HL-60 (cell line): Measurements from ENCODE around the gene FLNB.

Experiments
- DNase-seq, 2 experiments: peaks; one replicate each; pipeline ENCODE4 v3.0.0-alpha.2; 2010 to 2020; ENCODE audit warnings: low read depth in 1 of 2, low spot score in 1 of 2
- H3K27ac ChIP-seq: fragments of 250-450 bp; sonication (Bioruptor Pico); replicated peaks from 2 replicates; pipeline ENCODE4 v1.5.1; 2020; ENCODE audit warnings: mild to moderate bottlenecking, moderate library complexity
- H3K27me3 ChIP-seq: fragments of 250-450 bp; sonication (Bioruptor Pico); 2 replicates; pipeline ENCODE4 v1.5.1; 2021; ENCODE audit warnings: mild to moderate bottlenecking, moderate library complexity; ENCODE audit not compliant: insufficient read depth, poor library complexity, severe bottlenecking
- H3K4me3 ChIP-seq: replicated peaks from 2 replicates; pipeline ENCODE4 v1.5.1; 2011; ENCODE audit warnings: mild to moderate bottlenecking, control low read depth, low read length; ENCODE audit not compliant: insufficient read depth
- CTCF ChIP-seq: IDR thresholded peaks from one replicate; pipeline ENCODE4 v1.5.1; 2011; ENCODE audit warnings: low read length, control low read depth, inconsistent platforms; ENCODE audit not compliant: insufficient read depth
- GABPA ChIP-seq: IDR thresholded peaks from 2 replicates; pipeline ENCODE4 v1.6.1; 2012; ENCODE audit warnings: low read depth
- POLR2AphosphoS5 ChIP-seq: IDR thresholded peaks from 2 replicates; pipeline ENCODE4 v1.6.1; 2012; ENCODE audit warnings: low read depth
- REST ChIP-seq: IDR thresholded peaks from 2 replicates; pipeline ENCODE4 v1.6.1; 2012; ENCODE audit warnings: low read depth; ENCODE audit not compliant: insufficient replicate concordance
- SPI1 ChIP-seq: IDR thresholded peaks from 2 replicates; pipeline ENCODE4 v1.6.1; 2012; ENCODE audit warnings: low read depth, mild to moderate bottlenecking, borderline replicate concordance

Gene FLNB

GRCh38 chr3:58035524-58036255, 27.5 kb downstream of the FLNB start:
- Histone ChIP-seq H3K4me3 (no peak overlapping the region), H3K27ac (no peak overlapping the region), H3K27me3 (no peaks in the 10 kb centered on the region)
- TF ChIP-seq CTCF = no peak
- TF ChIP-seq SPI1 = no peak
- TF ChIP-seq GABPA = no peak
- no peak for TF ChIP-seq POLR2AphosphoS5
- no peak for TF ChIP-seq REST
- no peak for DNase-seq

- TF ChIP-seq POLR2AphosphoS5 (no peak), GABPA (no peak), REST (no peak), SPI1 (no peak), CTCF (no peak)
- no peak for DNase-seq
- H3K4me3 ChIP-seq = no peak overlapping the region
- H3K27me3 ChIP-seq = no peaks in the 10 kb centered on the region
- H3K27ac ChIP-seq = no peak overlapping the region
Observed at GRCh38 chr3:58036293-58037032, 28.2 kb downstream of the FLNB start.

- no peak for DNase-seq
- TF ChIP-seq CTCF = no peak
- no peak for TF ChIP-seq SPI1
- TF ChIP-seq REST = no peak
- TF ChIP-seq GABPA = no peak
- no peak for TF ChIP-seq POLR2AphosphoS5
- H3K4me3 ChIP-seq = no peak overlapping the region
- no peak overlapping the region for H3K27ac ChIP-seq
- no peaks in the 10 kb centered on the region for H3K27me3 ChIP-seq
Observed at GRCh38 chr3:58037141-58037910, 29.1 kb downstream of the FLNB start.
